Ishikawa (cell line): ENCODE results near the gene ADAMTS12.

ENCODE experiments used
- CEBPB ChIP-seq: IDR thresholded peaks from 2 replicates; pipeline ENCODE4 v1.6.1; 2012
- CREB1 ChIP-seq: IDR thresholded peaks from 2 replicates; pipeline ENCODE4 v1.6.1; 2012; ENCODE audit warnings: low read depth
- EP300 ChIP-seq: IDR thresholded peaks from 2 replicates; pipeline ENCODE4 v1.6.1; 2012; ENCODE audit warnings: borderline replicate concordance
- NFIC ChIP-seq: IDR thresholded peaks from 2 replicates; pipeline ENCODE4 v1.6.1; 2012
- TAF1 ChIP-seq: IDR thresholded peaks from 2 replicates; pipeline ENCODE4 v1.6.1; 2012; ENCODE audit warnings: low read depth, mild to moderate bottlenecking
- TCF12 ChIP-seq: IDR thresholded peaks from 2 replicates; pipeline ENCODE4 v1.6.1; 2012; ENCODE audit warnings: low read depth
- YY1 ChIP-seq: IDR thresholded peaks from 2 replicates; pipeline ENCODE4 v1.6.1; 2012; ENCODE audit warnings: low read depth
- ZBTB7A ChIP-seq: IDR thresholded peaks from 2 replicates; pipeline ENCODE4 v1.6.1; 2012; ENCODE audit warnings: low read depth
- TF ChIP-seq, protein P1 (sequence below): IDR thresholded peaks from 2 replicates; pipeline ENCODE4 v1.6.1; 2012; ENCODE audit warnings: low read depth, mild to moderate bottlenecking
- TF ChIP-seq, protein P2 (sequence below): IDR thresholded peaks from 2 replicates; pipeline ENCODE4 v1.6.1; 2012

DNA sequence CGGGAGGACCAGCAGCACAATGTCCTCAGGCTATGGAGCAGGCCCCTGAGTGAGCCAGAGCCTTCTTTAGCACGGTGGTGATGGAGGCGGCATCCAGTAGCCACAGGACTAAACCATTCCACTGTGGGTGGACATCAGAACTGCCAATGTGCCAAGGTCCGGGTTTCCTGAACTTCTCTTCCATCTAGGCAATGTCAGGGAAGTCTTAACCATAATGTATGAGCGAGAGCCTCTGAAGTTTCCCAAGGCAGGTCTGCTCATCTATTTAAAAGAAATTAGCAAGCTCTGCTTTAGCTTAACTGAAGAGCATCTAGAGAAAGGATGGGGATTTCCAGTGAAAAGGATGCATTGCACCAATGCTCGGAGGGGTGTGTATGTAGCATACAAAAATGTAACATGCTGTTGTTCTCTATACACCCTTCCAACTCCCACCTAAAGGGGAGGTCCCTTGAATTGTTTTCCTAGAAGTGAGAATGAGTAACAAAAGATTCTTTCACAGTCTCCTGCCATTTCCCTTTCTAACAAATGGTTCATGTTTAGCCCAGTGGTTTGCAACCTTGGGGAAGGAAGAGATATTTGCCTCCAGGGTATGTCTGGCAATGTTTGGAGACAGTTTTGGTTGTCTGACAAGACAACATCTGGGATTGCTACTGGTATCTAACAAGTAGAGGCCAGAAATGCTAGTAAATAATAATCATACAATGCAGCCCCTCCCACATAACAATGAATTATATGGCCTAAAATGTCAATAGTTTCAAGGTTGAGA is 38.3 kb upstream of the ADAMTS12 start:
- no peak for TF ChIP-seq CREB1
- TF ChIP-seq YY1 = no peak
- no peak for TF ChIP-seq CEBPB
- TF ChIP-seq EP300 = no peak
- no peak for TF ChIP-seq TCF12
- no peak for TF ChIP-seq ZBTB7A
- TF ChIP-seq, protein P1, sequence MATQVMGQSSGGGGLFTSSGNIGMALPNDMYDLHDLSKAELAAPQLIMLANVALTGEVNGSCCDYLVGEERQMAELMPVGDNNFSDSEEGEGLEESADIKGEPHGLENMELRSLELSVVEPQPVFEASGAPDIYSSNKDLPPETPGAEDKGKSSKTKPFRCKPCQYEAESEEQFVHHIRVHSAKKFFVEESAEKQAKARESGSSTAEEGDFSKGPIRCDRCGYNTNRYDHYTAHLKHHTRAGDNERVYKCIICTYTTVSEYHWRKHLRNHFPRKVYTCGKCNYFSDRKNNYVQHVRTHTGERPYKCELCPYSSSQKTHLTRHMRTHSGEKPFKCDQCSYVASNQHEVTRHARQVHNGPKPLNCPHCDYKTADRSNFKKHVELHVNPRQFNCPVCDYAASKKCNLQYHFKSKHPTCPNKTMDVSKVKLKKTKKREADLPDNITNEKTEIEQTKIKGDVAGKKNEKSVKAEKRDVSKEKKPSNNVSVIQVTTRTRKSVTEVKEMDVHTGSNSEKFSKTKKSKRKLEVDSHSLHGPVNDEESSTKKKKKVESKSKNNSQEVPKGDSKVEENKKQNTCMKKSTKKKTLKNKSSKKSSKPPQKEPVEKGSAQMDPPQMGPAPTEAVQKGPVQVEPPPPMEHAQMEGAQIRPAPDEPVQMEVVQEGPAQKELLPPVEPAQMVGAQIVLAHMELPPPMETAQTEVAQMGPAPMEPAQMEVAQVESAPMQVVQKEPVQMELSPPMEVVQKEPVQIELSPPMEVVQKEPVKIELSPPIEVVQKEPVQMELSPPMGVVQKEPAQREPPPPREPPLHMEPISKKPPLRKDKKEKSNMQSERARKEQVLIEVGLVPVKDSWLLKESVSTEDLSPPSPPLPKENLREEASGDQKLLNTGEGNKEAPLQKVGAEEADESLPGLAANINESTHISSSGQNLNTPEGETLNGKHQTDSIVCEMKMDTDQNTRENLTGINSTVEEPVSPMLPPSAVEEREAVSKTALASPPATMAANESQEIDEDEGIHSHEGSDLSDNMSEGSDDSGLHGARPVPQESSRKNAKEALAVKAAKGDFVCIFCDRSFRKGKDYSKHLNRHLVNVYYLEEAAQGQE = no peak
- TF ChIP-seq NFIC = no peak
- TF ChIP-seq, protein P2, sequence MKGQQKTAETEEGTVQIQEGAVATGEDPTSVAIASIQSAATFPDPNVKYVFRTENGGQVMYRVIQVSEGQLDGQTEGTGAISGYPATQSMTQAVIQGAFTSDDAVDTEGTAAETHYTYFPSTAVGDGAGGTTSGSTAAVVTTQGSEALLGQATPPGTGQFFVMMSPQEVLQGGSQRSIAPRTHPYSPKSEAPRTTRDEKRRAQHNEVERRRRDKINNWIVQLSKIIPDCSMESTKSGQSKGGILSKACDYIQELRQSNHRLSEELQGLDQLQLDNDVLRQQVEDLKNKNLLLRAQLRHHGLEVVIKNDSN = no peak
- no peak for TF ChIP-seq TAF1
